ENCODE results near the gene RELN. TPM values are rescaled to one million over a fixed set of nuclear protein-coding genes. Genes with fewer than 3 reads are reported as not detected.

Gene RELN
- total RNA-seq, 1 experiment from 2014 or later = 0.31 TPM

DNA sequence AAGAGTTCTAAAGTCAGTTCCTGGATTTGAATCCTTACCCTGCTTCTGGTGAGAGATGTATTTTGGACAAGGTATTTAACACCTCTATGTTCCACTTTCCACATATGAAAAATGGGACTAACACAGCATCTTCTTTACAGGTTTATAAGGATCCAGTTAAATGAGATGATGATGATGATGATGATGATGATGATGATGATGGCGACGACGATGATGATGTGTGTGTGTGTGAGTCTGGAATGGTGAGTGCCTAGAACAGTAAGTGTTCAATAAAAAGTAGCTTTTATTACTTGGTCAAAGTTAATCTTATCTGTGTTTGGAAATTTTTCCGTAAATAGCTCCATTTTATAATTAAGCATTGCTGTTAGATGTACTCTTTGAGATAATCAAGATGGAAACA lies 295.2 kb downstream of the RELN start:
- no peaks in the 10 kb centered on the region for H3K36me3 Mint-ChIP-seq (ENCODE audit: insufficient read depth, unreplicated experiment)
- DNase-seq = no peak
- no peak overlapping the region for H3K4me3 Mint-ChIP-seq (ENCODE audit: low read depth, unreplicated experiment)
- no peaks in the 10 kb centered on the region for H3K4me1 Mint-ChIP-seq (ENCODE audit: low read depth, unreplicated experiment)
- no peak for TF ChIP-seq CTCF (IDR thresholded peaks at IDR 0.05; ENCODE audit: unreplicated experiment)
- H3K27me3 Mint-ChIP-seq (ENCODE audit: unreplicated experiment) = no peaks in the 10 kb centered on the region
- H3K27ac Mint-ChIP-seq (ENCODE audit: unreplicated experiment) = no peak overlapping the region
- CTCF ChIA-PET = no interaction called here
- intact Hi-C loops (cut with micrococcal nuclease; ENCODE audit: unreplicated experiment) = no loop called here
- H3K9me3 Mint-ChIP-seq (ENCODE audit: low read depth, unreplicated experiment) = no peaks in the 10 kb centered on the region
- no TSS peak for BruUV-seq (replicated peaks)

- Mint-ChIP-seq H3K9me3 (ENCODE audit: low read depth, unreplicated experiment) (no peaks in the 10 kb centered on the region), H3K4me3 (ENCODE audit: low read depth, unreplicated experiment) (no peak overlapping the region), H3K36me3 (ENCODE audit: insufficient read depth, unreplicated experiment) (no peaks in the 10 kb centered on the region), H3K27ac (ENCODE audit: unreplicated experiment) (no peak overlapping the region), H3K4me1 (ENCODE audit: low read depth, unreplicated experiment) (no peaks in the 10 kb centered on the region), H3K27me3 (ENCODE audit: unreplicated experiment) (no peaks in the 10 kb centered on the region)
- DNase-seq = no peak
- CTCF ChIA-PET = no interaction called here
- BruUV-seq (replicated peaks) = no TSS peak
- intact Hi-C loops (cut with micrococcal nuclease; ENCODE audit: unreplicated experiment) = no loop called here
- TF ChIP-seq CTCF (IDR thresholded peaks at IDR 0.05; ENCODE audit: unreplicated experiment) = no peak
Observed at GRCh38 chr7:103691291-103691690, 298.2 kb downstream of the RELN start.

GRCh38 chr7:103690242-103690974 lies 299.1 kb downstream of the RELN start:
- Mint-ChIP-seq H3K4me1 (ENCODE audit: low read depth, unreplicated experiment) (no peaks in the 10 kb centered on the region), H3K36me3 (ENCODE audit: insufficient read depth, unreplicated experiment) (no peaks in the 10 kb centered on the region), H3K27me3 (ENCODE audit: unreplicated experiment) (no peaks in the 10 kb centered on the region), H3K4me3 (ENCODE audit: low read depth, unreplicated experiment) (no peak overlapping the region), H3K9me3 (ENCODE audit: low read depth, unreplicated experiment) (no peaks in the 10 kb centered on the region), H3K27ac (ENCODE audit: unreplicated experiment) (no peak overlapping the region)
- no peak for TF ChIP-seq CTCF (IDR thresholded peaks at IDR 0.05; ENCODE audit: unreplicated experiment)
- CTCF ChIA-PET = no interaction called here
- intact Hi-C loops (cut with micrococcal nuclease; ENCODE audit: unreplicated experiment) = no loop called here
- BruUV-seq (replicated peaks) = no TSS peak
- no peak for DNase-seq

DNA sequence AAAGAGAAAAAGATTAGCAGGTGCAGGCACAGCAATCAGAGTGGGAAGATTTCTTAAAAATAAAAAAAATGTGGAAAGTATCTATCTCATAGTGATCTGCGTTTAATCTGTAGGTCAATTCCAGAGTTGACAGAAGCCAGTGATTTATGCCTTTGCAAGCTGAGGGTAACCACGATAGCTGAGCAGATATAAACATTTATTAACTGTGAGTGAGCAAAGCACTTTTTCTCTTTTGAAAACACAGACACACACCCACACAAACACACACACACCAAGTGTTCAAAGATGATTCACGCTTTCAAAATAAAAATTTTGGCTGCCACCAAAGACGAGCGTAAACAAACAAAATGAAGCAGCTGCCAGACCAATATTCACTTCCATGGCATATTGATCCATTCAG lies 300.2 kb downstream of the RELN start:
- Mint-ChIP-seq H3K27ac (ENCODE audit: unreplicated experiment) (no peak overlapping the region), H3K27me3 (ENCODE audit: unreplicated experiment) (no peaks in the 10 kb centered on the region), H3K9me3 (ENCODE audit: low read depth, unreplicated experiment) (no peaks in the 10 kb centered on the region), H3K4me3 (ENCODE audit: low read depth, unreplicated experiment) (no peak overlapping the region), H3K36me3 (ENCODE audit: insufficient read depth, unreplicated experiment) (no peaks in the 10 kb centered on the region), H3K4me1 (ENCODE audit: low read depth, unreplicated experiment) (no peaks in the 10 kb centered on the region)
- no peak for TF ChIP-seq CTCF (IDR thresholded peaks at IDR 0.05; ENCODE audit: unreplicated experiment)
- no TSS peak for BruUV-seq (replicated peaks)
- intact Hi-C loops (cut with micrococcal nuclease; ENCODE audit: unreplicated experiment) = no loop called here
- no peak for DNase-seq
- CTCF ChIA-PET = interaction anchor here (0.6 kb wide), 1 partner anchor 18 kb away, joined by 3 read pairs; no protein-coding TSS in a partner anchor

Measured in Calu3 (cell line).